Fibroblast of skin of back (primary cell): ENCODE results near the gene CACNA2D2.
A peak's percentile ranks its signal among the peaks of the same experiment; 100 is the strongest.

Experiments
- DNase-seq: peaks from one replicate; pipeline ENCODE4 v3.0.0-alpha.2; 2013

Gene CACNA2D2

GRCh38 chr3:50342813-50343633, 160.4 kb downstream of the CACNA2D2 start:
- no peak for DNase-seq

- DNase-seq, result no peak
Measured at GRCh38 chr3:50341996-50342650, 161.3 kb downstream of the CACNA2D2 start.

DNA sequence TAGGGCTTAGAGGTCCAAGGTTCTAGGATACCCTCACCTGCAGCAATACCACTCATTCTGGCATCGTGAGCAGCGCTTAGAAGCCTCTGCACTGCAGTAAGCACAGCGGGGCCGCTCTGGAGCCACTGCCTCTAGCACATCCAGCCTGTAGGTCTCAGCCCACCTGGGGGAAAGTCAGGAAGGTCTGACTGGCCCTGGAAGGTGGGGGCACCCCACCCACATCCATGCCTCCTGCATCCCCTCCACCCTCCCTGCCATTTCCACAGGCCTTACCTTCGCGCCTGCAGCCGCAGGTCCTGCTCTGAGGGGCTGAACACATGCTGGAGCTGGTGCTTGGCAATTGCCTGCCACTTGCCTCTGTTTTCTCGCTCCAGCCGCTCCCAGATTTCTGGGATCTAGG, 161.9 kb downstream of the CACNA2D2 start:
- no peak for DNase-seq

DNA sequence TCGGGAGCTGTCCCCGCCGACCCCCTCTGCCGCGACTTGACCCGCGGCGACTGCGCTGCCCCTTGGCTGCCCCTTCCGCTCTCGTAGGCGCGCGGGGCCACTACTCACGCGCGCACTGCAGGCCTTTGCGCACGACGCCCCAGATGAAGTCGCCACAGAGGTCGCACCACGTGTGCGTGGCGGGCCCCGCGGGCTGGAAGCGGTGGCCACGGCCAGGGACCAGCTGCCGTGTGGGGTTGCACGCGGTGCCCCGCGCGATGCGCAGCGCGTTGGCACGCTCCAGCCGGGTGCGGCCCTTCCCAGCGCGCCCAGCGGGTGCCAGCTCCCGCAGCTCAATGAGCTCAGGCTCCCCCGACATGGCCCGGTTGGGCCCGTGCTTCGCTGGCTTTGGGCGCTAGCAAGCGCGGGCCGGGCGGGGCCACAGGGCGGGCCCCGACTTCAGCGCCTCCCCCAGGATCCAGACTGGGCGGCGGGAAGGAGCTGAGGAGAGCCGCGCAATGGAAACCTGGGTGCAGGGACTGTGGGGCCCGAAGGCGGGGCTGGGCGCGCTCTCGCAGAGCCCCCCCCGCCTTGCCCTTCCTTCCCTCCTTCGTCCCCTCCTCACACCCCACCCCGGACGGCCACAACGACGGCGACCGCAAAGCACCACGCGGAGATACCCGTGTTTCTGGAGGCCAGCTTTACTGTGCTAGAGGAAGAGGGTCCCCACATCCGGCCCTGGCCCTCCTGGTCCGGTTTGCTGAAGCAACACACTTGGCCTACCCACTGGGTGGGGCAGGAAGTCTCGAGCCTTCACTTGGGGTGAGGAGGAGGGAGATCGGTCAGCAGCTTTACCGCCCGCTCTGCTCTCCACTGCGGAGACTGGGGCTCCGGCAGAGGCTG, 162.7 kb downstream of the CACNA2D2 start, which contains the start of gene RASSF1:
Gene RASSF1 (minus strand): TSS at position 389 of the 882 bp plus-strand sequence. CDS start 31 bp downstream, at position 358.
- peak; percentile 67 for DNase-seq

DNA sequence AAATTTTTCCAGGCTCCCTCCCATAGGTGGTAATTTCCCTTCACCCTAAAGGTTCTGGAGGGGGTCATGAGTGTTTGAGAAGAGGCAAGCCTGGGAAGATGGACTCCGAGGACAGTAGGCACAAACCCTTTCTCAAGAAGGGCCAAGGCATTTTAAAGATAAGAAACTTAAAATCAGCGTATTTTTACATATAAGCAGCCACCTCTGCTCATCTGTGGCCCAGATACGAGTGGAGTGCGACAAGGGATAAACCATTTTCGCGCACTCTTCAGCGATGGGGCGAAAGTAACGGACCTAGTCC, 163.3 kb downstream of the CACNA2D2 start:
- no peak for DNase-seq

DNA sequence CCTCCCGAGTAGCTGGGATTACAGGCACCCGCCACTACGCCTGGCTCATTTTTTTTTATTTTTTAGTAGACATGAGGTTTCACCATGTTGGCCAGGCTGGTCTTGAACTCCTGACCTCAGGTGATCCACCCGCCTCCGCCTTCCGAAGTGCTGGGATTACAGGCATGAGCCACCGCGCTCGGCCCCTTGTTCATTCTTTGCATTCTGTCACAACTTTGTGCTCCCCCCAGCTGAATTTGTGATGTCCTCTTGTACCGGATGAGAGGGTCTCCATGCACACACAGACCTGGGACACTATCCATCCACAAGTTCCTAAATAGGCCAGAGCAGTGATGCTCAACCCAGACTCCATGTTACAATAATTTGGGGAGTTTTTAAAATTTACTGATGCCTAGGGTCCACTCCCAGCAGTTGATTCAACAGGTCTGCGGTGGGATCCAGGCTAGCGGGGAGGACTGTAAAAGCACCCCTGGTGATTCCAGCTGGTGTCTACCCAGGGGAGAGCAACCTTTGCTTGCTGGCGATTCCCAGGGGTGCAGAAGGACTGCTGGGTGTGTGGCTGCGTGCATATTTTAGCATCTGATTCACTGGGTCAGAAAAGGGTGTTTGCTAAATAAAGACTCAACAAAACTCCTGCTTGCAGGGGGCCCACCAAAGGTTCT, 163.8 kb downstream of the CACNA2D2 start:
- peak; percentile 73 for DNase-seq

GRCh38 chr3:50338965-50339364, 164.5 kb downstream of the CACNA2D2 start:
- no peak for DNase-seq

DNA sequence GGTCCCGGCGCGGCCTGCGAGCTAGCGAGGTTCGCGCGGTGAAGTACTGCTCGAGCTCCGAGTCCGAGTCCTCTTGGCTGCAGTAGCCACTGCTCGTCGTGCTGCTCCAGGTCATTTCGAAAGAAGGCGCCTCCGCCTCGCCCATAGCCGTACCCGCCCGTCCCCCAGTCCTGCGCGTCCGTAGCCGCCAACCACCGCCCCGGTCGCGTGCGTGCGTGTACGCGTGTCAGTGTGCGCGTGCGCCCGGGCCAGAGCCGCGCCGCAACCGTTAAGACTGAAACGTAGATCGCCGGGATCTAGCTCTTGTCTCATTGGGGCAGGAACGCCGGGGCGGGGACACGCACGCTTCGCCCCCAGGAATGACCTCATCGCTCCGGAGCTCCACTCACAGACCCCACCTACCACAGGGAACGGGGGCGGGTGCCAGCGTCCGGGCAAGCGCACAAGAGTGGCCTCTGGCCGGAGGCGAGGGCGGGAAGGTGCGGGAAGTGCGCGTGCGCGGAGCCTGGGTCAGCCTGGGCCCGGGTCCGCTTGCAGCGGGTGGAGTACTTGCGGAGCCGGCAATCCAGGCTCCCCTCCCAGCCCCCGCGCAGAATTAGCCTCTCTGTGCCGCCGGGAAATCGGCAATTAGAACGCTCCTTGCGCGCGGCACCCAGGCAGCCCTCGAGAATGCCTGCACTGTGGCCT, 166.1 kb downstream of the CACNA2D2 start:
- DNase-seq, result peak; percentile 99

- DNase-seq, result peak; percentile 32
Measured at GRCh38 chr3:50336452-50337174, 166.8 kb downstream of the CACNA2D2 start.

- DNase-seq, result no peak
Measured at GRCh38 chr3:50334339-50335075, 168.9 kb downstream of the CACNA2D2 start.

GRCh38 chr3:50333744-50334328, 169.6 kb downstream of the CACNA2D2 start:
- DNase-seq, result peak; percentile 50

GRCh38 chr3:50331364-50331907, 172.0 kb downstream of the CACNA2D2 start:
- no peak for DNase-seq

- no peak for DNase-seq
Measured at GRCh38 chr3:50330330-50330729, 173.1 kb downstream of the CACNA2D2 start.

- peak; percentile 96 for DNase-seq
Measured at GRCh38 chr3:50327943-50328691, 175.3 kb downstream of the CACNA2D2 start, which contains the start of gene TUSC2. TSS of gene TUSC2 (minus strand) at chr3:50328223. CDS start at chr3:50328099, 124 bp downstream.

DNA sequence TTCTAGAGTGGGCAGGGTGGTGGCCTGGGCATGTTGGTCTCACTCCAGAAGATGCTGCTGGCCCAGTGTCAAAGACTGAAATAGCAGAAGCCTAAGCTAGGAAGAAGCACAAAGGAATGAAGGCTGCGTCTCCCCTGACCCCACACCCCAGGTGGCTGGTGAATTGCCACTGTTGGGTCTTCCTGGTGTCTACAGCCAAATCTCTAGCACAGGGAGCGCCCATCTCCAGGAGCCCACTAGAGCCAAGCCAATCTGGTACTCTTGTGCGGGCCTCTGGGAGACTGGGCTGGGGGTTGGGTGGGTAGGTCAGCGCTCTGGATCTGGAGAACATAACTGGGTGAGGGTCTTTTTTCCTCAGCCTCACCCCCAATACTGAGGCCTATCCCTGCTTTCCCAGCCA, 176.3 kb downstream of the CACNA2D2 start:
- no peak for DNase-seq

DNA sequence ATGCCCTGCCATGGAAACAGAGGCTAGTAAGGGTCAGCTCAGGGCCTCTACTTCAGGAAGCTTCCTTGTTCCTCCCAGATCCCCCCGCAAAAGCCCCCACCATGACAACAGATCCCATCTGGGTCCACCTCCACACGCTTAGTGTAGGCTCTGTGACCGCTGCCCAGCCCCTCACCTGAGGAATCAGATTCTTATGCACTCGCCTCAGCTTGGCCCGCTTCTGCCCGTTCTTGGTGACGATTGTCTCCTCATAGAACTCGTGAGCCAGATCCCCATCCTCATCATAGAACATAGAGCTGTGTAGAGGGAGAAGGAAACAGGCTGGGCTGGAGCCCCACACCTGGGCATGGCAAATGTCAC, 177.3 kb downstream of the CACNA2D2 start:
- DNase-seq, result no peak

DNA sequence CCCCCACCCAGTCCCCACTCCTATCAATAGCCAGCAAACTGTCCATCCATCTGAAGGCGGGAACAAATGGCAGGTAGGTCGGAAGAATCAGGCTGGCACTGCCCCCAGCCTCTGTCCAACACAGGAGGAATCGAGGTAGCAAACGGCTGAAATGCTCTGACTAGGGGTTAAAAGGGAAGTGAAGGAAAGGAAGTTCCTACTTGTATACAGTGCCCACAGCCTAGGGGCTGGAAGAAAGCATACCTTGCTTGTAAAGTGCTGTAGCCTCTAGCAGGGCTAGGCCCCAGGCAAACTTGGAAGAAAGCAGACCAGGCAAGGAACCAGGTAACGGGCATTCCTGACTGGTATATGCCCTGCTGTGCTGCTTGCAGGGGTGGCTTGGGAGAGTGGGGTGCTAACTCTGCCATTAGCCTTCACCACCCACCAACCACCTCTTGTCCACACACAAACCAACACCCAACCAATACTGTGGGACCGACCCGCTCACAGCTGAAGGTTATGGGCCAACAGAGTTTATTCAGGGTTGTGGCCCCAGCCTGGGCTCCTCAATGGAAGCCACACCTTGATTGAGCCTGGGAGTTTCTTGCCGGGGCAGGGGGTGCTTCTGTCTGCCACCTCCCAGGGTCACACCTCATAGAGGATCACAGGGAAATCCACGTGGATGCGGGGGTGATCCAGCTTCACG, 177.8 kb downstream of the CACNA2D2 start:
- no peak for DNase-seq

GRCh38 chr3:50325113-50325480, 178.3 kb downstream of the CACNA2D2 start:
- no peak for DNase-seq
